ENCODE data around the gene ZNF638. TPM values are rescaled to one million over a fixed set of nuclear protein-coding genes. Genes with fewer than 3 reads are reported as not detected.

ZNF638 gene
- total and polyA plus RNA-seq, 4 donors: 24.8 to 151 (median 56.1) TPM

DNA sequence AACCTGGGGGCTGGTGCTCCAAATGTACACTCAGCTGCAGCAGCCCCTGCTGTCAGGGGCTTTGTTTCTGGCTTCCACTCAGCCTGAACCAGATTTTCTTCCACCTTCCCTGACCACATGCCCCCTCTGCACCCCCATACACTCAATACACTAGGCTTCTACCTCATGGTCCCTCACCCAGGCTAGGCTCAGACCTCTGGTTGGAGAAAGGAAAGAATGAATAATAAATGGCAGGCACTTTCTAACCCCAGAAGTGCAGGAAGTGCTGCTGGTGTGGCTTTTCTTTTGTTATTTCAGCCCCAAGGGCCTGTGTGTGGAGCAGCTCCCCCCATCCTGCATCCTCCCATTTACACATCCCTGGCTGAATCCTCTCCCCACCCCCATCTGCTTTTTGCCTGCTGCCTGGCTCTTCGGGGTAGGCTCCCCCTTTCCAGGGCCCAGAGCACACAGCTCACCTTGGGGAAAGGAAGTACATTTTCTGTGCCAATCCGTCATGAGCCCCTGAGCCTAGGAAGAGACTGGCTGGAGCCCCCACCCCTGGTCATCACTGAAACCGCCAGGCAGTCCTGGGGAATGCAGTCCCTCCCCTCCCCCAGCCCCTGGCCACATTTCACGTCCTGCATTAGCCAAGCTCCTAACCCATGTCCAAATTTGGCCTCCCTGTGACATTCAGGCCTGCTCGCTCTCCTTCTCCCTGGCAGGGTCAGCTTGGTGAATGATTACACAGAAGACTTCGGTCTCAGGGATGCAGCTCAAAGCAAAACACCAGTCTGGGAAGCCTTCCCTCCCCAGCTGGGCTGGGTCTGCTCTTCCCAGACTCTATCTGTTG is 124.4 kb downstream of the ZNF638 start:
- H3K9me3 ChIP-seq (ENCODE audit: control insufficient read depth in 4 of 4, low read length in 3 of 4): no peaks in the 10 kb centered on the region
- WGBS: 23% methylated on average over 6 of the region's 6 CpGs
- peak overlapping the region; percentile 50 to 66 for H3K27ac ChIP-seq (ENCODE audit: low read depth in 1 of 2, low read length in 2 of 2)
- H3K9ac ChIP-seq (ENCODE audit: low read depth in 1 of 2, low read length in 2 of 2): no peak overlapping the region
- no peak overlapping the region for H3K4me3 ChIP-seq (ENCODE audit: low read depth in 1 of 3, low read length in 3 of 3)
- no peaks in the 10 kb centered on the region for H3K36me3 ChIP-seq (ENCODE audit: control insufficient read depth in 4 of 4, insufficient read depth in 3 of 4, low read depth in 1 of 4, low read length in 3 of 4)
- peaks cover 18 to 79% (median 67%) of the 10 kb centered on the region in 4 donors for H3K4me1 ChIP-seq (ENCODE audit: control insufficient read depth in 4 of 4, insufficient read depth in 4 of 4, low read length in 3 of 4)
- TF ChIP-seq FOXA1 (IDR thresholded peaks at IDR 0.05) (peak; percentile 39), HNF4A (conservative IDR thresholded peaks at IDR 0.05) (peak; percentile 78 to 87), YY1 (IDR thresholded peaks at IDR 0.05) (peak; percentile 85), GABPA (IDR thresholded peaks at IDR 0.05 in 1 of 2, conservative IDR thresholded peaks at IDR 0.05 in 1 of 2) (no peak), RAD21 (IDR thresholded peaks at IDR 0.05) (peak; percentile 32 to 64), NR2F2 (IDR thresholded peaks at IDR 0.05) (peak; percentile 42), SP1 (IDR thresholded peaks at IDR 0.05) (peak; percentile 94), MAX (IDR thresholded peaks at IDR 0.05) (no peak), JUND (IDR thresholded peaks at IDR 0.05) (peak; percentile 31 to 65), HNF4G (IDR thresholded peaks at IDR 0.05) (peak; percentile 87), FOXA2 (IDR thresholded peaks at IDR 0.05) (peak; percentile 40), EGR1 (IDR thresholded peaks at IDR 0.05; ENCODE audit: low read depth in 2 of 2) (no peak), RXRA (IDR thresholded peaks at IDR 0.05) (peak; percentile 86 to 90), ATF3 (IDR thresholded peaks at IDR 0.05) (peak; percentile 59), TAF1 (conservative IDR thresholded peaks at IDR 0.05) (peak; percentile 38), REST (IDR thresholded peaks at IDR 0.05) (peak; percentile 88)
- TF ChIP-seq, protein P1, sequence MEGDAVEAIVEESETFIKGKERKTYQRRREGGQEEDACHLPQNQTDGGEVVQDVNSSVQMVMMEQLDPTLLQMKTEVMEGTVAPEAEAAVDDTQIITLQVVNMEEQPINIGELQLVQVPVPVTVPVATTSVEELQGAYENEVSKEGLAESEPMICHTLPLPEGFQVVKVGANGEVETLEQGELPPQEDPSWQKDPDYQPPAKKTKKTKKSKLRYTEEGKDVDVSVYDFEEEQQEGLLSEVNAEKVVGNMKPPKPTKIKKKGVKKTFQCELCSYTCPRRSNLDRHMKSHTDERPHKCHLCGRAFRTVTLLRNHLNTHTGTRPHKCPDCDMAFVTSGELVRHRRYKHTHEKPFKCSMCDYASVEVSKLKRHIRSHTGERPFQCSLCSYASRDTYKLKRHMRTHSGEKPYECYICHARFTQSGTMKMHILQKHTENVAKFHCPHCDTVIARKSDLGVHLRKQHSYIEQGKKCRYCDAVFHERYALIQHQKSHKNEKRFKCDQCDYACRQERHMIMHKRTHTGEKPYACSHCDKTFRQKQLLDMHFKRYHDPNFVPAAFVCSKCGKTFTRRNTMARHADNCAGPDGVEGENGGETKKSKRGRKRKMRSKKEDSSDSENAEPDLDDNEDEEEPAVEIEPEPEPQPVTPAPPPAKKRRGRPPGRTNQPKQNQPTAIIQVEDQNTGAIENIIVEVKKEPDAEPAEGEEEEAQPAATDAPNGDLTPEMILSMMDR (IDR thresholded peaks at IDR 0.05; ENCODE audit: low read depth, low read length, missing input control): no peak
- TF ChIP-seq, protein P2, sequence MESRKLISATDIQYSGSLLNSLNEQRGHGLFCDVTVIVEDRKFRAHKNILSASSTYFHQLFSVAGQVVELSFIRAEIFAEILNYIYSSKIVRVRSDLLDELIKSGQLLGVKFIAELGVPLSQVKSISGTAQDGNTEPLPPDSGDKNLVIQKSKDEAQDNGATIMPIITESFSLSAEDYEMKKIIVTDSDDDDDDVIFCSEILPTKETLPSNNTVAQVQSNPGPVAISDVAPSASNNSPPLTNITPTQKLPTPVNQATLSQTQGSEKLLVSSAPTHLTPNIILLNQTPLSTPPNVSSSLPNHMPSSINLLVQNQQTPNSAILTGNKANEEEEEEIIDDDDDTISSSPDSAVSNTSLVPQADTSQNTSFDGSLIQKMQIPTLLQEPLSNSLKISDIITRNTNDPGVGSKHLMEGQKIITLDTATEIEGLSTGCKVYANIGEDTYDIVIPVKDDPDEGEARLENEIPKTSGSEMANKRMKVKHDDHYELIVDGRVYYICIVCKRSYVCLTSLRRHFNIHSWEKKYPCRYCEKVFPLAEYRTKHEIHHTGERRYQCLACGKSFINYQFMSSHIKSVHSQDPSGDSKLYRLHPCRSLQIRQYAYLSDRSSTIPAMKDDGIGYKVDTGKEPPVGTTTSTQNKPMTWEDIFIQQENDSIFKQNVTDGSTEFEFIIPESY (IDR thresholded peaks at IDR 0.05): no peak
- DNase-seq (ENCODE audit: low spot score): no peak
- no peaks in the 10 kb centered on the region for H3K27me3 ChIP-seq (ENCODE audit: control insufficient read depth in 4 of 4, insufficient read depth in 4 of 4, low read length in 3 of 4)
